Stimulated activated CD4-positive, alpha-beta T cell treated with anti-CD3 and anti-CD28 coated beads, Interleukin-12 subunit alpha, Interleukin-12 subunit beta, amount 100 ng/mL, for 24 hours (primary cell): ENCODE measurements around the gene UBE2U.
"Not testable (repeated sequence)": the region's sequence is repeated elsewhere in the genome, so short reads cannot be mapped to it uniquely, and the experiment has no call there.

Experiments used
- DNase-seq, 2 experiments: peaks; one replicate each; pipeline ENCODE4 v3.0.0-alpha.2; 2020; ENCODE audit warnings: low read depth in 2 of 2

Gene UBE2U

GRCh38 chr1:64192290-64192689 is 11.1 kb upstream of the UBE2U start:
- no peak for DNase-seq

- DNase-seq, result no peak
Measured at GRCh38 chr1:64194168-64195080, 9.0 kb upstream of the UBE2U start.

GRCh38 chr1:64195081-64195395 is 8.4 kb upstream of the UBE2U start:
- DNase-seq, result no peak

- no peak for DNase-seq
Measured at GRCh38 chr1:64196074-64196870, 7.2 kb upstream of the UBE2U start.

GRCh38 chr1:64197076-64197475 is 6.3 kb upstream of the UBE2U start:
- DNase-seq, result no peak

- DNase-seq, result no peak
Measured at GRCh38 chr1:64199154-64199553, 4.3 kb upstream of the UBE2U start.

GRCh38 chr1:64200064-64200463 is 3.4 kb upstream of the UBE2U start:
- no peak for DNase-seq

GRCh38 chr1:64209221-64209620 is 5.8 kb downstream of the UBE2U start:
- no peak for DNase-seq

- DNase-seq, result no peak
Measured at GRCh38 chr1:64212031-64212430, 8.6 kb downstream of the UBE2U start.

- DNase-seq, result no peak
Measured at GRCh38 chr1:64215576-64215975, 12.2 kb downstream of the UBE2U start.

GRCh38 chr1:64220241-64220640 is 16.8 kb downstream of the UBE2U start:
- no peak for DNase-seq

GRCh38 chr1:64223329-64224151 is 20.1 kb downstream of the UBE2U start:
- DNase-seq, result no peak

- not testable (repeated sequence) for DNase-seq
Measured at GRCh38 chr1:64224236-64224635, 20.8 kb downstream of the UBE2U start.

- no peak for DNase-seq
Measured at GRCh38 chr1:64228167-64228957, 24.9 kb downstream of the UBE2U start.

GRCh38 chr1:64229307-64229706 is 25.9 kb downstream of the UBE2U start:
- DNase-seq, result no peak

GRCh38 chr1:64231153-64231552 is 27.7 kb downstream of the UBE2U start:
- DNase-seq, result no peak

GRCh38 chr1:64231654-64232053 is 28.2 kb downstream of the UBE2U start:
- no peak for DNase-seq

- no peak for DNase-seq
Measured at GRCh38 chr1:64234714-64235113, 31.3 kb downstream of the UBE2U start.

- no peak for DNase-seq
Measured at GRCh38 chr1:64235181-64235580, 31.8 kb downstream of the UBE2U start.

GRCh38 chr1:64235910-64236309 is 32.5 kb downstream of the UBE2U start:
- DNase-seq, result no peak

GRCh38 chr1:64236541-64236954 is 33.1 kb downstream of the UBE2U start:
- DNase-seq, result no peak
